NCI-H1930 (cell line): ENCODE measurements around the gene FOXC2.

Experiments
- DNase-seq, 2 experiments: peaks; one replicate each; lab custom pipeline; 2025; lab: John Stamatoyannopoulos, UW

FOXC2 gene

DNA sequence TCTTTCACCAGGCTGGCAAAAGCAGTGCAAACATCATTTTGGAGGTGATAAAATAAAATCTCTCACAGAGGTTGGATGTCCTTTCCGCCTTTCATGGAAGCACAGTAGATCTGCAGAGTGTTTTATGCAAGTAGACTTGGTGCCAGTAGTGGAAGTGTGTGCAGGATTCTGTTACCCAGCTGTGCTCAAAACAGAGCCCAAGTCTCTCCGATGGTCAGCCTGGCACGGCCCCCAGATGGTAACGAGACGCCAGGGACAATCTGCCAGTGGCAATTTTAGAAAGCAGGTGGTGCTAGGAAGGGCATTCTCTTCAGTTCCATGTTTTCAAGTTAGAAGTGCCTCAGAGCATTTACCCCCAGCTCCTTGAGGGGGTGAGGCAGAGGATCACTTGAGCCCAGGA is 10.1 kb upstream of the FOXC2 start:
- no peak for DNase-seq

DNA sequence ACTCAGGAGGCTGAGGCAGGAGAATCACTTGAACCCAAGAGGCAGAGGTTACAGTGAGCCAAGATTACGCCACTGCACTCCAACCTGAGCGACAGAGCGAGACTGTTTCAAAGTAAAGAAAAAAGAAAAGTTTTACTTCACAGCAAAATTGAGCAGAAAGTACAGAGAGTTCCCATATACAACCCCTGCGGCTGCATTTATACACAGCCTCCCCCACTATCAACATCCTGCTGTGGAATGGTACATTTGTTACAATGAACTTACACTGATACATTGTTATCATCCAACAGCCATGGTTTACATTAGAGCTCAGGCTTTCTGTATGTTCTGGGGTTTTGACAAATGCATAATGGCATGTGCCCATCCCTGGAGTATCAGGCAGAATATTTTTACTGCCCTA is 9.0 kb upstream of the FOXC2 start:
- DNase-seq, result no peak

DNA sequence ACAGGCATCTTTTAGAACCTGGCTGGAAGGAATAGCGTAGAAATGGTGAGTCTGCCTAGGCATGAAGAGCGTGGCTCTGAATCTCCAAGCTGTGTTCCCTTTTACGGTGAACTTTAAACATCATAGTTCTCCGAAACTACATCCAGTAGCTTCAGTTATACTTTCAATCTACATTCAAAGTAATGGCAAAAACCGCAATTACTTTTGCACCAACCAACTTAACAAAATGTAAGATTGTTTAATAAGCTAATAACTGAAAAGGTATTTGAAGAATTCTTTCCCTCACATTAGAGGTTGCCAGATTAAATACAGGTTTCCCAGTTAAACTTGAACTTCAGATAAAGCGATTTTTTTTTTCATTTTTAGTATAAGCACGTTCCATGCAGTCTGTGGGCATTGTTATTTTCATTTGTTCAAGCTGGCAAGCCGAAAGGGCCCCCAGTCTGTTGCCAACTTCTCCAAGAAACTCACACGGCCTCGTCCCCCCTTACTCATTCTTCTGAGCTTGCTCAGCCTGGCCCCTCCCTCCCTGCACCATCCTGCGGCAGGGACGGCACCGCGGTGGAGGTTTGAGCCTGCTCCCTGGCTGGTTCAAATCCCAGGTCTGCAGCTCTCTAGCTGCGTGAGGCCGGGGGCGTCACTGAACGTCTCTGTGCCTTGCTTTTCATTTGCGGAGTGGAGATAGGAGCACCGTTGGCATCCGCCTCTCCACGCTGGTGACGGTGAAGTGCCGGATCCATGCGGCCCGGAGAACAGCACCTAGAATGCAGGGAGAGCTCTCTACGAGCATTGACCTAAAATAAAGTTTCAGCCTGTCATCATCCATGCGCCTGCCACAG is 8.1 kb upstream of the FOXC2 start:
- no peak for DNase-seq

DNA sequence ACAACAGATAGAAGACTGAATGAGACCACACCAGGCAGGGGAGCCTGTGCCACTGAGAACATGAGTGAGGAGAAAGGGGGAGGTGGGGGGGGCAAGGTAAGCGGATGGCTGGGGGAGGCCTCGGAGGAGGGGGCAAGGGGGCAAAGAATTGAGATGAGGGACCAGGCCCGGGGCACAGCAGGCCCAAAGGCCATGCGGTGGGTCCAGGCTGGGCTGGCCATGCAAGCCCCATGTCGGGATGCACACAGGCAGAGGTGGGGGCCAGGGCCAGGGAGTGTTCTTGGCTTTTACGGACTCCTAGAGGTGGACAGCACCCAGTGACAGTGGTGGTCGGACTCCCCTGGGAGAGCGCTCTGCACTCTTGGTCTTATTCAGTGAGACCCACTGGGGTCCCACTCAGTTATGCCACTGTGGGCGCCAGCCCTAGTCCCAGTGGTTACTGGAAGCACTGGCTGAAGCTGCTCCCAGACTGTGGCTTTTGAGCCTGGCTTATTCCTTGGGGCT is 6.8 kb upstream of the FOXC2 start:
- no peak for DNase-seq

DNA sequence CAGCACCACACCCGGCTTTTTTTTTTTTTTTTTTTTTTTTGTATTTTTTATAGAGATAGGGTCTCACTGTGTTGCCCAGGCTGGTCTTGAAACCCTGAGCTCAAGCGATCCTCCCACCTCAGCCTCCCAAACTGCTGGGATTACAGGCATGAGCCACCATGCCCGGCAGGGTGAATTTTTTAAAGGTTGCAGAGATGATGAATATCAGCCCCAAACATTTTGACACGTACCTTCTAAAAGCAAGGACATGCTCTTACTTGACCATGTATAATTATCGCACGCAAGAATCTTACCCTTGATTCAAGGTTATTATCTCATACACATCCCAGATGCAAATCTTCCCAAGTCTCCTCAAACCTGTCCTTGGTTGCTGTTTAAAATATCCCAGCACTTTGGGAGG is 4.3 kb upstream of the FOXC2 start:
- DNase-seq, result no peak

DNA sequence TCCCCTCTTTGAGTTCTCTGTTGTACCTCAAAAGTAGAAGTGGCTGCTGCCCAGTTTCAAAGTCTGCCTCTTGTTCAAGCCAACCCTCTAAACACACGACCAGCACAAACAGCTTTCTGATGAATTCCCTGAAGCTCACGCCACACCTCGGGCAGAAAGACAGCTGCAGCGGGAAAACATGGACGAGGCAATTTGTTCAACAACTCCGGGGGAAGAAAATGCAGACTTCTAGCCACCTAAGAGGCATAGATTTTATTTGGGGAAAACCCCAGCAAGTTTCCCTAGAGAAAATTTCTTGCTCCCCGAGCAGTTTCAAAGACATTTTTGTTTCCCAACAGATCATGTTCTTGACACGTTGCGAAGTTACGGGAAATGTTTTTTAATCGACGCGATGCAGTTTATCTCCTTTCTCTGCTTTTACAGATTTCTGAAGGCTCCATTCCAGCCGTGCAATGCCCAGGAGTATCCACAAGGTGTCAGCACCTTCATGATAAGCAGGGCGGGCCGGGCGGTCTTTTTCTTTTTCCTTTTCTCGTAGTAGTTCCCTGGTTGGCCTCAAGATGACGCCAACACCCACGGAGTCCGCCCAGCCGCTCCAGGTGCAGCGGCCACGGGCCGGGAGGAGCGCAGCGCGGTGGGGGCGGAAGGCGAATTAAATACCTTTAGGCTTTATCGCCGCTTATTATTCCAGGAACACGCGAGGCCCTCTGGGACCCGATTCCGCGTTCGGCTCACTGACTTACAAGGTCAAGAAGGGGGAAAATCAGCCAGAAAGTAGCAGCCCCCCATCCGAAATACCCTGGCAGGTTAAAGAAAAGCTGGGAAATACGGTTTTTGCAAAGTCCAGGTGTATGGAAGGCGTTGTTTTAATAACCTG is 2.9 kb upstream of the FOXC2 start:
- peak; percentile 44 to 70 for DNase-seq

DNA sequence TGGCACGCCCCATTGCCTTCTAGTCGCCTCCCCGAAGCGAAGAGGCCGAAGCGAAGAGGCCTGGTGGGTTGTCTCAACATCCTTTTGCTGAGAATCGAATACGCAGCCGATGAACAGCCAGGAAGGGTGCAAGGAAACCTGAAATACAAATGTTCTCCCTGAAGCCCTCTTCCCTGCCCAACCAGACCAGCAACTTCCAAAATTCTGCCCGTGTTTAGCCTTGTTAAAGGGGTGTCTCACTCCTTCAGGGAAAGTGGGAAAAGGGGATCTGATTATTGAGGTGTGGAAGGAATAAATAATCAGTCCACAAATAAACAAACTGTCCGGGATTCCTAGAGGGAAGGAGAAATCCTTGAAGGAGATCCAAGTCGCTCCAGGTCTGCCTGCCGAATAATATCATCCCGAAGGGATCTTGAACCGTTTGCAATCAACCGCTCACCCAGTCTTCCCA is 1.4 kb upstream of the FOXC2 start:
- no peak for DNase-seq

DNA sequence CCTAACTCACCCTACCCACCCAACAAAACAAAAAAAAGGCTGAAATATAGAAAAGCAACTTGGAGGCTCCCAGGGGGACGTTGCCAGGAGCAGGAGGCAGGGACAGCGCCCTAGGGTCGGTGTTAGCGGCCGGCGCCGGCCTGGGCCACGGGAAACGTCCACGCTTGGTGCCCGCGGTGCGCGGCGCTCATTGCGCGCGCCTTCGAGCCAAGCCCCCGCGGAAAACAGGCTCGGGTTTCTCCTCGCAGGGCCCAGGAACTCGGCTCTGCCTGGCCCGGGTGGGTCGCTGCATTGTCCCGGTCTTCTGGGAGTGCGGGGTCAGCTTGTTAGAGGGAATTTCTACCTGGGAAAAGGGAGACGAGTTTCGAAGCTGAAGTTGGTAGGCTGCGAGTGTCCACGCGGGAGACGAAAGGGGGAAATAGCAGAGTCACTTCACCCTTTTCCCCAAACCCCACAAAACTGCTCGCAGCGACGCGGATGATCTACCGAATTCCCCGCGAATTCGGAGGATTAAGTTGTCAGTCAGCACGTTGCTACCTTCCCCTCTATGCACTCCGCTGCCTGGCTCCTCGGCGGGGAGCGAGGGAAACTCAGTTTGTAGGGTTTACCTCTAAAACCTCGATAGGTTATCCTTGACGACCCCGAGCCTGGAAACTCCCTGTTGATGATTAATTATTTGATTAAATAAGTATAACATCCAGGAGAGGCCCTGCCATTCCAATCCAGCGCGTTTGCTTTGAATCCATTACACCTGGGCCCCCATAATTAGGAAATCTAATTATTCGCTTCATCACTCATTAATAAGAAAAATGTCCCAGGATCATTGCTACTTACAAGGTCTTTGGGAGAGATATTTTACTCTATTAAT is 751 bp upstream of the FOXC2 start:
- DNase-seq, result no peak

DNA sequence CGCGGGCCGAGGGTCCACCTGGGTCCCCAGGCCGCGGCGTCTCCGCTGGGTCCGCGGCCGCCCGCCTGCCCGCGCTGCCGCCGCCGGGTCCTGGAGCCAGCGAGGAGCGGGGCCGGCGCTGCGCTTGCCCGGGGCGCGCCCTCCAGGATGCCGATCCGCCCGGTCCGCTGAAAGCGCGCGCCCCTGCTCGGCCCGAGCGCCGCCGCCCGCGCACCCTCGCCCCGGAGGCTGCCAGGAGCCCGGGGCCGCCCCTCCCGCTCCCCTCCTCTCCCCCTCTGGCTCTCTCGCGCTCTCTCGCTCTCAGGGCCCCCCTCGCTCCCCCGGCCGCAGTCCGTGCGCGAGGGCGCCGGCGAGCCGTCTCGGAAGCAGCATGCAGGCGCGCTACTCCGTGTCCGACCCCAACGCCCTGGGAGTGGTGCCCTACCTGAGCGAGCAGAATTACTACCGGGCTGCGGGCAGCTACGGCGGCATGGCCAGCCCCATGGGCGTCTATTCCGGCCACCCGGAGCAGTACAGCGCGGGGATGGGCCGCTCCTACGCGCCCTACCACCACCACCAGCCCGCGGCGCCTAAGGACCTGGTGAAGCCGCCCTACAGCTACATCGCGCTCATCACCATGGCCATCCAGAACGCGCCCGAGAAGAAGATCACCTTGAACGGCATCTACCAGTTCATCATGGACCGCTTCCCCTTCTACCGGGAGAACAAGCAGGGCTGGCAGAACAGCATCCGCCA is 504 bp downstream of the FOXC2 start:
- no peak for DNase-seq

DNA sequence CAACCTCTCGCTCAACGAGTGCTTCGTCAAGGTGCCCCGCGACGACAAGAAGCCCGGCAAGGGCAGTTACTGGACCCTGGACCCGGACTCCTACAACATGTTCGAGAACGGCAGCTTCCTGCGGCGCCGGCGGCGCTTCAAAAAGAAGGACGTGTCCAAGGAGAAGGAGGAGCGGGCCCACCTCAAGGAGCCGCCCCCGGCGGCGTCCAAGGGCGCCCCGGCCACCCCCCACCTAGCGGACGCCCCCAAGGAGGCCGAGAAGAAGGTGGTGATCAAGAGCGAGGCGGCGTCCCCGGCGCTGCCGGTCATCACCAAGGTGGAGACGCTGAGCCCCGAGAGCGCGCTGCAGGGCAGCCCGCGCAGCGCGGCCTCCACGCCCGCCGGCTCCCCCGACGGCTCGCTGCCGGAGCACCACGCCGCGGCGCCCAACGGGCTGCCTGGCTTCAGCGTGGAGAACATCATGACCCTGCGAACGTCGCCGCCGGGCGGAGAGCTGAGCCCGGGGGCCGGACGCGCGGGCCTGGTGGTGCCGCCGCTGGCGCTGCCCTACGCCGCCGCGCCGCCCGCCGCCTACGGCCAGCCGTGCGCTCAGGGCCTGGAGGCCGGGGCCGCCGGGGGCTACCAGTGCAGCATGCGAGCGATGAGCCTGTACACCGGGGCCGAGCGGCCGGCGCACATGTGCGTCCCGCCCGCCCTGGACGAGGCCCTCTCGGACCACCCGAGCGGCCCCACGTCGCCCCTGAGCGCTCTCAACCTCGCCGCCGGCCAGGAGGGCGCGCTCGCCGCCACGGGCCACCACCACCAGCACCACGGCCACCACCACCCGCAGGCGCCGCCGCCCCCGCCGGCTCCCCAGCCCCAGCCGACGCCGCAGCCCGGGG is 1.3 kb downstream of the FOXC2 start:
- DNase-seq, result no peak

DNA sequence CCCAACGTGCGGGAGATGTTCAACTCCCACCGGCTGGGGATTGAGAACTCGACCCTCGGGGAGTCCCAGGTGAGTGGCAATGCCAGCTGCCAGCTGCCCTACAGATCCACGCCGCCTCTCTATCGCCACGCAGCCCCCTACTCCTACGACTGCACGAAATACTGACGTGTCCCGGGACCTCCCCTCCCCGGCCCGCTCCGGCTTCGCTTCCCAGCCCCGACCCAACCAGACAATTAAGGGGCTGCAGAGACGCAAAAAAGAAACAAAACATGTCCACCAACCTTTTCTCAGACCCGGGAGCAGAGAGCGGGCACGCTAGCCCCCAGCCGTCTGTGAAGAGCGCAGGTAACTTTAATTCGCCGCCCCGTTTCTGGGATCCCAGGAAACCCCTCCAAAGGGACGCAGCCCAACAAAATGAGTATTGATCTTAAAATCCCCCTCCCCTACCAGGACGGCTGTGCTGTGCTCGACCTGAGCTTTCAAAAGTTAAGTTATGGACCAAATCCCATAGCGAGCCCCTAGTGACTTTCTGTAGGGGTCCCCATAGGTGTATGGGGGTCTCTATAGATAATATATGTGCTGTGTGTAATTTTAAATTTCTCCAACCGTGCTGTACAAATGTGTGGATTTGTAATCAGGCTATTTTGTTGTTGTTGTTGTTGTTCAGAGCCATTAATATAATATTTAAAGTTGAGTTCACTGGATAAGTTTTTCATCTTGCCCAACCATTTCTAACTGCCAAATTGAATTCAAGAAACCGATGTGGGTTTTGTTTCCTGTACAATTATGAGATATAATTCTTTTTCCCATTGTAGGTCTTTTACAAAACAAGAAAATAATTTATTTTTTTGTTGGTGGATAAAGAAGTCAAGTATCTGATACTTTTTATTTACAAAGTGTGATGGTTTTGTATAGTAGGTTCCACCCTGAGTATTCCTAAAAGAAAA is 2.3 kb downstream of the FOXC2 start:
- no peak for DNase-seq

DNA sequence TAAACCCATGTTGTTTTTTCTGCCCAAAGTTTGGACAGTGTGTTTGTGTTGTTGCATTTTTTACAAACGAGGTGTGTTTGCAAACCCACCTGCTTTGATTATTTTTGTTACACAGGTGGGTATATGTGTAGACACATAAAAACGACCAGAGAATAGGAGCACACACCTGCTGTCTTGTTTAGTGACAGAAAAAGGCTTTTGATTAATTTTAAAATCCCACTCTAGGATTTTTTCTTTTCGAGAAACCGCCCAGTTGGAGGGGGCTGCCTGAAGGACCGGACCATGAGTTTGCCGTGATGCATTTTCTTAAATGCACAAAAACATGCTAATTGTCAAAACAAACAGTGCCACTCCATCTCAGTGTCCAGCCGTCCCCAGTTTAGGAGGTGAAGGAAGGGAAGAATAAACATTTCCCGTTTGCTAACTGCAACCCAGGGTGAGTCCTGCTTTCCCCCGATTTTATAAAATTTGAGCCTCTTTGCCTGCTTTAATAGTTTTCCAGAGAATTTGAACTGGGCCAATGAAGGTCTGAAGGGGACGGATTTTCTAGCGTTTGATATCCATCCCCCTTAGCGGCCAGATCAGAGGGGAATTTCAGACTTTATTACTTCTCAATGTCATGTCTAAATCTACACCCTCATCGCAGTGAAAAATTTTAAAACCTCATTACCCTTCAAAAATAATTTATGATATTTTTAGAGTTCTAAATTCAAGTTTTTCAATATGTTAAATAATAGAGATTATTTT is 3.2 kb downstream of the FOXC2 start:
- DNase-seq, result no peak

DNA sequence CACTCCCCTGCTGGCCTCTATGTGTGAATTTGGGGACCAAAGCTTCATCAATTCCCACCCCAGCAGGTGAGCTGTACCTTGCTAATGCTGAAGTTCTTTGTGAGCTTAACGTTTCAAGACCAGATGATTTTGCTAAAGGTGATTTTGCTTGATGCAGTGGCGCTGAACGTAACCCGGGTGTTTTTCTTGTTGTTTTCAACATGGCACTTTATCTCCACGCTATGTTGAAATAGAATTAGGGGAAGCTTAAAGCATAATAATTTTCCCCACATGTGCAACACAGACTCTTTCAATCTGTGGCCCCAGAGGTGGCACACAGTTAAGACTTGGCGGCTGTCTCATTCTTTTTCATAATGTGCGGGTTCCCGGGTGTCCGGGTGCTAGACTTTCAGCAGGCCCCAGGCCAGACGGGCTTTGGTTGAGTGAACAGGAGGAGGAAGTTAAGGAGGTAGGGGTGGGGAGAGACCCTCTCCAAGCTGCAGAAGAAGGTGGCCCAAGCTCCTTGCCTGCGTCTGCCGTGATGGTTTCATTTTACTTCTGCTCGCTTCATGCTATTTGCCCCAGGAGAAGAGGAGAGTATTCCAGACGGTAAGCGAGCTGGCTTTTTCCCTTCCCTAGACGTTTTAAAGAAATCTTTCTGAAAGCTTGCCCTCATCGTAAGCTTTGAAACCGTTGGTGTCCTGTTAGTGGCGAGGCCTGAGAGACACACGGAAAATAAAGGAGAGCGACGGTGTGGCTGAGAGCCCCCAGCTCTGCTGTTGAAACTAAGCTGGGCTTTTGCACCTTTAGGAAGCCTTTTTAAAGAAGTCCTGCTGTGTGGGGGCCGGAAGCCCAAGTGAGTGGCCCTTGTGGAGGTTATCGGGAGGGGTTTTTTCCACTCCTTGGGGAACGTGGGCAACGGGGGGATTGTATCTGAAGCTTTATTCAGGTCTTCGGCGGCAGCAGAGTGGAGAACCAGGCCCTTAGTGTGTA is 4.2 kb downstream of the FOXC2 start:
- DNase-seq, result no peak

DNA sequence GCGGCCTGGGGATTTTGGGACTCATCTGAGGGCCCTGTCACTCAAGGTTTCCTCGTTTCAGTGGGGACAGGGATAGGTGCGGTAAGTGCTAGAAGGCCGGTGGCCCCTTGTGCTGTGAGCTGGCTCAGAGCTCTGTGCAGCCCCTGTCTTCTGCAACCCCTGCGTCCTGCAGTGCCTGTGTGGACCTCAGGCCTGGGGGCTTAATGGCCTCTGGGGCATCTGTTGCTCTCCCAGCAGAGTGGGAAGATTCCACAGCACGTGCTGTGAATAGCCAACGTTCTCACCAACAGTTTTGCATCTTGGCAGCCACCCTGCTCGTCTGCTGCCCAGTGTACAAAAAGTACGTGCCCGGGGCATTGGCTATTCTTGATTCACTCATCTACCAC is 4.9 kb downstream of the FOXC2 start:
- no peak for DNase-seq

DNA sequence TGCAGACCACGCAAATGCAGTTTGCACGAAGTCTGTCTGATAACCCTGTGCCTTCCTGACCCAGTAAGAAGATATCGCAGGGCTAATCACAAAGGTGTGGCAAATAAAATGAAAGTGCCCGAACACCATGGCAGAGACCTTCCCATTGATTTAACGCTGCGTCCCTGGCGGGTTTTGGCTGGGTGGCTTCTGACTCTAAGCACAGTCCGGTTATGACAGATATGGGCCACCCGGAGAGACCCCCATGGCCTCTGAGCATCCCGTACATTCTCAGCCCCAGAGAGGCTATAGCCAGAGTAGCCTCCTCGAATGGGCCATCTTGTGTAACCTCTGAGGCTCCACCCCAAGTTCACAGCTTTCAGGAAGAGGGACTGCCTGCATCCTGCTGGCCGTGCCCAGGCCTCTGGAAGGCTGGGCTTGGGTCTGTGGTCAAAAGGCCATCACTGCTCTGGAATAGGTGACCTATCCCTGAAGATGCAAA is 5.5 kb downstream of the FOXC2 start:
- DNase-seq, result no peak

DNA sequence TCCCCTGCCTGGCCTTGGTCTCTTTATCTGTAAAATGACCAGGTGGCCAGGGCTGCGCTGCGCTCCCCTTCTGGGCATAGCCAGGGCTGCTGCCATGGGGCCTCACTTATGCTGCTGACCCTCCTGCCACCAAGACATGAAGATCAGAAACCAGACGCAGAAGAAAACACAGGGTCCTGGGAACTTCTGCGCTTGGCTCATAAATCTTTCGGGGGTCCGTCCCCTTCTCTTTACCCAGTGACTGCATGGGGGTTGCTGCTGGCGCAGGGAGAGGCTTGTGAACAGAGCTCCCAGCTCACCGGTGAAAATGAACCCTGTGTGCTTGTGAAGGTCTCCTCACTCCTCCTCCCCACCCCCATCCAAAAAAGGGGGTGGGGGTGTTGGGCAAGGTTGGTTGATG is 6.0 kb downstream of the FOXC2 start:
- DNase-seq, result no peak

DNA sequence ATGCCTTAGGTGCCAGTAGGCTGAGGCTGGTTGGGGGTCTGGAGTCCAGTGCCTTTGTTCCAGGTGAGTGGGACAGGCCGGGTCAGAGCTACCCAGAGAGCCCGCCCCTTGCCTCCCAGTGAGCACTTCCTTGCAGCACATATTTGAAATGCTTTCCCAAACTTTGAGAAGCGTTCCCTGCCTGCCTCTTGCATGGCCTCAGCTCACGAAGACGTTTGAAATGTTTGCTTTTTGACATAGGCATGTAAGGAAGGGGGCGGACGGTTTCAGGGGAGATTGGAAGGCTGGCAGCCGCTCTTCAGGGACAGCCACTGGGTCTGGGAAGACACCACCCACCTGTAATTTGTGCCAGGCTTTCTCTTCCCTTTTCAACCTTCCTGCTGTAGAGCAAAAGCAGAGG is 6.6 kb downstream of the FOXC2 start:
- no peak for DNase-seq
